Fibroblast of lung (primary cell): Measurements from ENCODE around the gene ATRNL1.

Experiments
- EZH2 ChIP-seq: IDR thresholded peaks from 2 replicates; pipeline ENCODE4 v1.5.1; 2012; ENCODE audit warnings: low read length, control low read depth, mild to moderate bottlenecking; ENCODE audit errors: missing control alignments
- TF ChIP-seq, protein P1 (sequence below), 2 donors: IDR thresholded peaks in 1 of 2; conservative IDR thresholded peaks in 1 of 2; 1 replicate in 1 of 2; 2 replicates in 1 of 2; pipeline ENCODE4 v1.5.1; 2011 to 2012; ENCODE audit warnings: low read length in 2 of 2, control low read depth in 1 of 2, inconsistent platforms in 1 of 2, low read depth in 1 of 2, mild to moderate bottlenecking in 1 of 2

DNA sequence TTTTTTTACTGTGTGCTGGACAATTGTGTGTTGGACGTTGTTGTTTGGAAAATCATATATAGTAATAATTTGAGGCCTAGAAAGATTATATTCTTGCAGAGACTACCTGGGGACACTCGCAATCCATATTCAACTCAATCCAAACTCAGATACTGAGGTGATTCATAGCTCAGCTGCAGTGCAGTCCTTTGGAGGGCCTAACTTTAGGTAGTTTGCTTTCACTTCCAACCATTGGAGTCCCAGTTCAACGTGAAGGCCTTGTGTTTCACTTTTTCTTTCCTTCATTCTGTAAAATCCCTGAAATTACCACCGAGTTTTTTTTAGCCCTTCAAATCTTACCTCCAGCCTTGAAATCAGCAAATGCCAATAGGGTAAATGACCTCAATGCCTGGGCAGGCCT is 32.3 kb downstream of the ATRNL1 start:
- TF ChIP-seq, protein P1, sequence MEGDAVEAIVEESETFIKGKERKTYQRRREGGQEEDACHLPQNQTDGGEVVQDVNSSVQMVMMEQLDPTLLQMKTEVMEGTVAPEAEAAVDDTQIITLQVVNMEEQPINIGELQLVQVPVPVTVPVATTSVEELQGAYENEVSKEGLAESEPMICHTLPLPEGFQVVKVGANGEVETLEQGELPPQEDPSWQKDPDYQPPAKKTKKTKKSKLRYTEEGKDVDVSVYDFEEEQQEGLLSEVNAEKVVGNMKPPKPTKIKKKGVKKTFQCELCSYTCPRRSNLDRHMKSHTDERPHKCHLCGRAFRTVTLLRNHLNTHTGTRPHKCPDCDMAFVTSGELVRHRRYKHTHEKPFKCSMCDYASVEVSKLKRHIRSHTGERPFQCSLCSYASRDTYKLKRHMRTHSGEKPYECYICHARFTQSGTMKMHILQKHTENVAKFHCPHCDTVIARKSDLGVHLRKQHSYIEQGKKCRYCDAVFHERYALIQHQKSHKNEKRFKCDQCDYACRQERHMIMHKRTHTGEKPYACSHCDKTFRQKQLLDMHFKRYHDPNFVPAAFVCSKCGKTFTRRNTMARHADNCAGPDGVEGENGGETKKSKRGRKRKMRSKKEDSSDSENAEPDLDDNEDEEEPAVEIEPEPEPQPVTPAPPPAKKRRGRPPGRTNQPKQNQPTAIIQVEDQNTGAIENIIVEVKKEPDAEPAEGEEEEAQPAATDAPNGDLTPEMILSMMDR (conservative IDR thresholded peaks at IDR 0.05 in 1 of 2, IDR thresholded peaks at IDR 0.05 in 1 of 2; ENCODE audit: low read depth in 1 of 2, low read length in 2 of 2): no peak
- TF ChIP-seq EZH2: no peak
